GM23338 (cell line): ENCODE data around the gene ROR1.

ENCODE experiments used
- CREB1 ChIP-seq: fragments of 250-450 bp; sonication (Bioruptor Pico); IDR thresholded peaks from 2 replicates; pipeline ENCODE4 v1.5.0; 2020; ENCODE audit warnings: low read depth, mild to moderate bottlenecking, moderate library complexity
- ETS1 ChIP-seq: IDR thresholded peaks from 2 replicates; pipeline ENCODE4 v1.6.1; 2016; ENCODE audit warnings: antibody characterized with exemption
- EZH2 ChIP-seq: fragments of 200-600 bp; sonication (generic); IDR thresholded peaks from one replicate; pipeline ENCODE4 v1.8.0; 2017; ENCODE audit warnings: antibody characterized with exemption, mild to moderate bottlenecking, low read depth; ENCODE audit not compliant: unreplicated experiment
- EZH2phosphoT487 ChIP-seq: fragments of 200-600 bp; sonication (generic); IDR thresholded peaks from one replicate; pipeline ENCODE4 v1.8.1; 2018; ENCODE audit warnings: antibody characterized with exemption; ENCODE audit not compliant: unreplicated experiment
- JUNB ChIP-seq: IDR thresholded peaks from one replicate; pipeline ENCODE4 v1.6.1; 2016; ENCODE audit warnings: antibody characterized with exemption; ENCODE audit not compliant: unreplicated experiment
- NANOG ChIP-seq: IDR thresholded peaks from 2 replicates; pipeline ENCODE4 v1.6.1; 2016; ENCODE audit warnings: antibody characterized with exemption, borderline replicate concordance
- POLR2AphosphoS5 ChIP-seq: IDR thresholded peaks from 2 replicates; pipeline ENCODE4 v1.6.1; 2016; ENCODE audit warnings: antibody characterized with exemption, low read depth
- REST ChIP-seq: IDR thresholded peaks from one replicate; pipeline ENCODE4 v1.6.1; 2018; ENCODE audit warnings: antibody characterized with exemption; ENCODE audit not compliant: unreplicated experiment
- STAT1 ChIP-seq: IDR thresholded peaks from one replicate; pipeline ENCODE4 v1.6.1; 2016; ENCODE audit warnings: antibody characterized with exemption; ENCODE audit not compliant: unreplicated experiment
- ZNF114 ChIP-seq: fragments of 250-450 bp; sonication (Bioruptor Pico); IDR thresholded peaks from 2 replicates; pipeline ENCODE4 v1.5.0; 2020; ENCODE audit warnings: mild to moderate bottlenecking, moderate library complexity
- ZNF331 ChIP-seq: fragments of 250-450 bp; sonication (Bioruptor Pico); IDR thresholded peaks from 2 replicates; pipeline ENCODE4 v1.5.0; 2020; ENCODE audit warnings: low read depth, mild to moderate bottlenecking, moderate library complexity
- TF ChIP-seq, protein P1 (sequence below), 2 experiments: fragments of 200-600 bp in 1 of 2; sonication (generic) in 1 of 2; conservative IDR thresholded peaks; 2 replicates each; pipeline versions ENCODE4 v1.5.1 to v1.6.1; 2016 to 2017; ENCODE audit warnings: antibody characterized with exemption in 2 of 2, low read depth in 2 of 2, mild to moderate bottlenecking in 2 of 2, moderate library complexity in 1 of 2
- TF ChIP-seq, protein P2 (sequence below): fragments of 250-450 bp; sonication (Bioruptor Pico); IDR thresholded peaks from 2 replicates; pipeline ENCODE4 v1.5.0; 2020; ENCODE audit warnings: mild to moderate bottlenecking, moderate library complexity

- TF ChIP-seq, protein P1, sequence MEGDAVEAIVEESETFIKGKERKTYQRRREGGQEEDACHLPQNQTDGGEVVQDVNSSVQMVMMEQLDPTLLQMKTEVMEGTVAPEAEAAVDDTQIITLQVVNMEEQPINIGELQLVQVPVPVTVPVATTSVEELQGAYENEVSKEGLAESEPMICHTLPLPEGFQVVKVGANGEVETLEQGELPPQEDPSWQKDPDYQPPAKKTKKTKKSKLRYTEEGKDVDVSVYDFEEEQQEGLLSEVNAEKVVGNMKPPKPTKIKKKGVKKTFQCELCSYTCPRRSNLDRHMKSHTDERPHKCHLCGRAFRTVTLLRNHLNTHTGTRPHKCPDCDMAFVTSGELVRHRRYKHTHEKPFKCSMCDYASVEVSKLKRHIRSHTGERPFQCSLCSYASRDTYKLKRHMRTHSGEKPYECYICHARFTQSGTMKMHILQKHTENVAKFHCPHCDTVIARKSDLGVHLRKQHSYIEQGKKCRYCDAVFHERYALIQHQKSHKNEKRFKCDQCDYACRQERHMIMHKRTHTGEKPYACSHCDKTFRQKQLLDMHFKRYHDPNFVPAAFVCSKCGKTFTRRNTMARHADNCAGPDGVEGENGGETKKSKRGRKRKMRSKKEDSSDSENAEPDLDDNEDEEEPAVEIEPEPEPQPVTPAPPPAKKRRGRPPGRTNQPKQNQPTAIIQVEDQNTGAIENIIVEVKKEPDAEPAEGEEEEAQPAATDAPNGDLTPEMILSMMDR (conservative IDR thresholded peaks at IDR 0.05; ENCODE audit: low read depth in 2 of 2), result no peak
- no peak for TF ChIP-seq POLR2AphosphoS5
- no peak for TF ChIP-seq EZH2phosphoT487
- no peak for TF ChIP-seq CREB1
- TF ChIP-seq JUNB, result no peak
- TF ChIP-seq REST, result no peak
- no peak for TF ChIP-seq EZH2
- TF ChIP-seq STAT1, result no peak
- no peak for TF ChIP-seq ZNF331 (CRISPR knock-in tag)
- TF ChIP-seq ETS1, result no peak
- no peak for TF ChIP-seq ZNF114 (CRISPR knock-in tag)
- TF ChIP-seq, protein P2, sequence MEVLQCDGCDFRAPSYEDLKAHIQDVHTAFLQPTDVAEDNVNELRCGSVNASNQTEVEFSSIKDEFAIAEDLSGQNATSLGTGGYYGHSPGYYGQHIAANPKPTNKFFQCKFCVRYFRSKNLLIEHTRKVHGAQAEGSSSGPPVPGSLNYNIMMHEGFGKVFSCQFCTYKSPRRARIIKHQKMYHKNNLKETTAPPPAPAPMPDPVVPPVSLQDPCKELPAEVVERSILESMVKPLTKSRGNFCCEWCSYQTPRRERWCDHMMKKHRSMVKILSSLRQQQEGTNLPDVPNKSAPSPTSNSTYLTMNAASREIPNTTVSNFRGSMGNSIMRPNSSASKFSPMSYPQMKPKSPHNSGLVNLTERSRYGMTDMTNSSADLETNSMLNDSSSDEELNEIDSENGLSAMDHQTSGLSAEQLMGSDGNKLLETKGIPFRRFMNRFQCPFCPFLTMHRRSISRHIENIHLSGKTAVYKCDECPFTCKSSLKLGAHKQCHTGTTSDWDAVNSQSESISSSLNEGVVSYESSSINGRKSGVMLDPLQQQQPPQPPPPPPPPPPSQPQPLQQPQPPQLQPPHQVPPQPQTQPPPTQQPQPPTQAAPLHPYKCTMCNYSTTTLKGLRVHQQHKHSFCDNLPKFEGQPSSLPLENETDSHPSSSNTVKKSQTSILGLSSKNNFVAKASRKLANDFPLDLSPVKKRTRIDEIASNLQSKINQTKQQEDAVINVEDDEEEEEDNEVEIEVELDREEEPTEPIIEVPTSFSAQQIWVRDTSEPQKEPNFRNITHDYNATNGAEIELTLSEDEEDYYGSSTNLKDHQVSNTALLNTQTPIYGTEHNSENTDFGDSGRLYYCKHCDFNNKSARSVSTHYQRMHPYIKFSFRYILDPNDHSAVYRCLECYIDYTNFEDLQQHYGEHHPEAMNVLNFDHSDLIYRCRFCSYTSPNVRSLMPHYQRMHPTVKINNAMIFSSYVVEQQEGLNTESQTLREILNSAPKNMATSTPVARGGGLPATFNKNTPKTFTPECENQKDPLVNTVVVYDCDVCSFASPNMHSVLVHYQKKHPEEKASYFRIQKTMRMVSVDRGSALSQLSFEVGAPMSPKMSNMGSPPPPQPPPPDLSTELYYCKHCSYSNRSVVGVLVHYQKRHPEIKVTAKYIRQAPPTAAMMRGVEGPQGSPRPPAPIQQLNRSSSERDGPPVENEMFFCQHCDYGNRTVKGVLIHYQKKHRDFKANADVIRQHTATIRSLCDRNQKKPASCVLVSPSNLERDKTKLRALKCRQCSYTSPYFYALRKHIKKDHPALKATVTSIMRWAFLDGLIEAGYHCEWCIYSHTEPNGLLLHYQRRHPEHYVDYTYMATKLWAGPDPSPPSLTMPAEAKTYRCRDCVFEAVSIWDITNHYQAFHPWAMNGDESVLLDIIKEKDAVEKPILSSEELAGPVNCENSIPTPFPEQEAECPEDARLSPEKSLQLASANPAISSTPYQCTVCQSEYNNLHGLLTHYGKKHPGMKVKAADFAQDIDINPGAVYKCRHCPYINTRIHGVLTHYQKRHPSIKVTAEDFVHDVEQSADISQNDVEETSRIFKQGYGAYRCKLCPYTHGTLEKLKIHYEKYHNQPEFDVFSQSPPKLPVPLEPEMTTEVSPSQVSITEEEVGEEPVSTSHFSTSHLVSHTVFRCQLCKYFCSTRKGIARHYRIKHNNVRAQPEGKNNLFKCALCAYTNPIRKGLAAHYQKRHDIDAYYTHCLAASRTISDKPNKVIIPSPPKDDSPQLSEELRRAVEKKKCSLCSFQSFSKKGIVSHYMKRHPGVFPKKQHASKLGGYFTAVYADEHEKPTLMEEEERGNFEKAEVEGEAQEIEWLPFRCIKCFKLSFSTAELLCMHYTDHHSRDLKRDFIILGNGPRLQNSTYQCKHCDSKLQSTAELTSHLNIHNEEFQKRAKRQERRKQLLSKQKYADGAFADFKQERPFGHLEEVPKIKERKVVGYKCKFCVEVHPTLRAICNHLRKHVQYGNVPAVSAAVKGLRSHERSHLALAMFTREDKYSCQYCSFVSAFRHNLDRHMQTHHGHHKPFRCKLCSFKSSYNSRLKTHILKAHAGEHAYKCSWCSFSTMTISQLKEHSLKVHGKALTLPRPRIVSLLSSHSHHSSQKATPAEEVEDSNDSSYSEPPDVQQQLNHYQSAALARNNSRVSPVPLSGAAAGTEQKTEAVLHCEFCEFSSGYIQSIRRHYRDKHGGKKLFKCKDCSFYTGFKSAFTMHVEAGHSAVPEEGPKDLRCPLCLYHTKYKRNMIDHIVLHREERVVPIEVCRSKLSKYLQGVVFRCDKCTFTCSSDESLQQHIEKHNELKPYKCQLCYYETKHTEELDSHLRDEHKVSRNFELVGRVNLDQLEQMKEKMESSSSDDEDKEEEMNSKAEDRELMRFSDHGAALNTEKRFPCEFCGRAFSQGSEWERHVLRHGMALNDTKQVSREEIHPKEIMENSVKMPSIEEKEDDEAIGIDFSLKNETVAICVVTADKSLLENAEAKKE (CRISPR knock-in tag), result no peak
- no peak for TF ChIP-seq NANOG
Measured at GRCh38 chr1:64186898-64187280, 413.1 kb downstream of the ROR1 start.
